Fibroblast of peridontal ligament (primary cell): ENCODE results near the gene DSTYK.
A peak's percentile ranks its signal among the peaks of the same experiment; 100 is the strongest.

Source experiments
- DNase-seq: peaks from one replicate; pipeline ENCODE4 v3.0.0-alpha.2; 2010; ENCODE audit errors: extremely low read depth

The DSTYK gene, protein sequence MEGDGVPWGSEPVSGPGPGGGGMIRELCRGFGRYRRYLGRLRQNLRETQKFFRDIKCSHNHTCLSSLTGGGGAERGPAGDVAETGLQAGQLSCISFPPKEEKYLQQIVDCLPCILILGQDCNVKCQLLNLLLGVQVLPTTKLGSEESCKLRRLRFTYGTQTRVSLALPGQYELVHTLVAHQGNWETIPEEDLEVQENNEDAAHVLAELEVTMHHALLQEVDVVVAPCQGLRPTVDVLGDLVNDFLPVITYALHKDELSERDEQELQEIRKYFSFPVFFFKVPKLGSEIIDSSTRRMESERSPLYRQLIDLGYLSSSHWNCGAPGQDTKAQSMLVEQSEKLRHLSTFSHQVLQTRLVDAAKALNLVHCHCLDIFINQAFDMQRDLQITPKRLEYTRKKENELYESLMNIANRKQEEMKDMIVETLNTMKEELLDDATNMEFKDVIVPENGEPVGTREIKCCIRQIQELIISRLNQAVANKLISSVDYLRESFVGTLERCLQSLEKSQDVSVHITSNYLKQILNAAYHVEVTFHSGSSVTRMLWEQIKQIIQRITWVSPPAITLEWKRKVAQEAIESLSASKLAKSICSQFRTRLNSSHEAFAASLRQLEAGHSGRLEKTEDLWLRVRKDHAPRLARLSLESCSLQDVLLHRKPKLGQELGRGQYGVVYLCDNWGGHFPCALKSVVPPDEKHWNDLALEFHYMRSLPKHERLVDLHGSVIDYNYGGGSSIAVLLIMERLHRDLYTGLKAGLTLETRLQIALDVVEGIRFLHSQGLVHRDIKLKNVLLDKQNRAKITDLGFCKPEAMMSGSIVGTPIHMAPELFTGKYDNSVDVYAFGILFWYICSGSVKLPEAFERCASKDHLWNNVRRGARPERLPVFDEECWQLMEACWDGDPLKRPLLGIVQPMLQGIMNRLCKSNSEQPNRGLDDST

GRCh38 chr1:205211169-205211838, at the start of gene DSTYK:
DSTYK (minus strand) TSS chr1:205211702; CDS start chr1:205211535, 167 bp downstream.
- DNase-seq = peak; percentile 97

DNA sequence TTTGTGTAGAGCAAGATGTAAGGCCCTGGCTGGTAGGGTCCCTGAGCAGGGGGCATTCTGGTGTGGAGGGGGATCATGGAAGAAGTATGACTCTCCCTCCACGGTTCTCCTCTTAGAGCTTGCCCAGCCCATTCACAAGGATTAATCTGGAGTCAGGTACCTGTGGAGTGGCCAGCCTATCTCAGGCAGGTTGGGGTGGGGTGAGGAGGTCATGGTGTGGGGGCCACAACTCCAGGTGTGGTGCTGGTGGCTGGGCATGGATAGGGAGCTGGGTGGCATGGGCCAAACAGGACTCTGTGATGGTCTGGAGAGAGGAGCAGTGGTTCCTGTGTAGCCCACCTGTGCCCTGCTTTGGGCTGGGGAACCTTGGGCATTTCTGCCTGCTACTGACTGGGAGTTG, 48.5 kb upstream of the DSTYK start:
- DNase-seq = no peak

GRCh38 chr1:205259324-205259832, 47.9 kb upstream of the DSTYK start:
- DNase-seq = peak; percentile 29

- DNase-seq = peak; percentile 40
These were observed 47.2 kb upstream of the DSTYK start for GRCh38 chr1:205258719-205259118.

- DNase-seq = no peak
These were observed 46.8 kb upstream of the DSTYK start for GRCh38 chr1:205258261-205258691.

DNA sequence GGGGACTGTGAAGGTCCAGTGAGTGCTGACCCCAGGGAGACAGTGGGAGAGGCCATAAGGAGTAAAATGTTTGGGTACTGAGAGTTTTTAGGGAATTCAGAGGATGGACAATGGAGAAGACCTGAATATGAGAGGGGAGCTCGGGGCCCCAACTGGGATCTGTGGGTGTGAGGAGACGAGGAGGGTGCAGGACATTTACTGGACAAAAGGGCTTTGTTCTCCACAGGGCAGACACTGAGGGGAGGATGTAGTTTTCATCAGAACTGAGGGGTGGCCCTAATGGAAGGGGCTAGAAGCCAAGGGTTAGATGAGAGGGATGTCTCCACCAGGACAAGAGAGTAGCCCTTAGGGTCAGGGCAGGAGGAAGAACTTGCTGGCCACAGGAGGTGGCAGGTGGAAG, 46.2 kb upstream of the DSTYK start:
- DNase-seq = no peak

DNA sequence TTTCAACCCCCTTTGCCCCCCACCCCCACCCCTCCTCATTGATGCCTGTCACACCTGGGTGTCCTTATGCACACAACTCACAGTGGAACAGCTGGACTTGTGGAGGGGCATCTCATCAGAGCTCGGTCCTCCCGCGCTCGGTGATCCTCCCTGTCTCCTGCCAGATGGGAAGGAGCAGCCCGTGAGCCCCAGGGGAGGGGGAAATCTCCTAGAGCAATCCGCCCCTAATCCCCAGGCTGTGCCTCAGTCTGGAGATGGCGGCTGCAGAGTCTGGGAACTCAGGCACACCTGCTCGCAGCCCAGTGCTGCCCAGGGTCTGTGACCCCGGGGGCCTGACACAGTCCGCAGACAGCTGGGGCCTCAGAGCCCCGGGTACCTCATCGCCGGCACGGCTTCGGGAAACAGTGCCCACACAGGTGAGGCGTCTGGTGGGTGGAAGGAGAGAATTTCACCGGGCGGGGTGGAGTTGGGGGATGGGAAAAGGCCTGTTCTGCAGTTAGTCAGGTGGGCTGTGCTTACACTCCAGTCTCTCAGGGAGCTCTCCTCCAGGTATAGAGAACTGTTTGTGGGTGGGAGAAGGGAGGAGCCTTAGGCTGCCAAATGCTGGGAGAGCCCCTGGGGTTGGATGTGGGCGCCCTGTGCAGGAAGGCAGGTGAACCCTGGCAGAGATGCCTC, 45.6 kb upstream of the DSTYK start:
- DNase-seq = no peak

GRCh38 chr1:205255941-205256780, 44.7 kb upstream of the DSTYK start:
- DNase-seq = peak; percentile 89

GRCh38 chr1:205251576-205251975, 40.1 kb upstream of the DSTYK start:
- DNase-seq = no peak

GRCh38 chr1:205250699-205251098, 39.2 kb upstream of the DSTYK start:
- no peak for DNase-seq

DNA sequence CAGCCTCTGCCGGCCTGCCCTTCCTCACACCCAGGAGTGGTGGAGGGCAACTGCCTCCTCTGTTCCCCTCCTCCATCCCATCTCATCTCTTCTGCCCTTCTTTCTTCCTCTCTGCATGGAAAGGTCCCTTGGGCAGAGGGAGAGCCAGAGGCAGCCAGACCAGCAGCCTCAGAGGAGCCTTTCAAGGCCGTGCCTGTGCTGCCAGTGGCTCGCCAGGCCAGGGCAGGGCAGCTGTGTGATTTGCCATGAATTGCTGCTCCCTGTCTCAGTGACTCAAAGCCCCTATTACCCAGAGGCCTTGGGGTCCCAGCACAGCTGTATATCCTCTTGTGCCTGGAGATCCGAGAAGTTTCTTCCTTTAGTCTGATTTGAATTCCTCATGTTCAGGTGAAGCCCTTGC, 38.1 kb upstream of the DSTYK start:
- no peak for DNase-seq

DNA sequence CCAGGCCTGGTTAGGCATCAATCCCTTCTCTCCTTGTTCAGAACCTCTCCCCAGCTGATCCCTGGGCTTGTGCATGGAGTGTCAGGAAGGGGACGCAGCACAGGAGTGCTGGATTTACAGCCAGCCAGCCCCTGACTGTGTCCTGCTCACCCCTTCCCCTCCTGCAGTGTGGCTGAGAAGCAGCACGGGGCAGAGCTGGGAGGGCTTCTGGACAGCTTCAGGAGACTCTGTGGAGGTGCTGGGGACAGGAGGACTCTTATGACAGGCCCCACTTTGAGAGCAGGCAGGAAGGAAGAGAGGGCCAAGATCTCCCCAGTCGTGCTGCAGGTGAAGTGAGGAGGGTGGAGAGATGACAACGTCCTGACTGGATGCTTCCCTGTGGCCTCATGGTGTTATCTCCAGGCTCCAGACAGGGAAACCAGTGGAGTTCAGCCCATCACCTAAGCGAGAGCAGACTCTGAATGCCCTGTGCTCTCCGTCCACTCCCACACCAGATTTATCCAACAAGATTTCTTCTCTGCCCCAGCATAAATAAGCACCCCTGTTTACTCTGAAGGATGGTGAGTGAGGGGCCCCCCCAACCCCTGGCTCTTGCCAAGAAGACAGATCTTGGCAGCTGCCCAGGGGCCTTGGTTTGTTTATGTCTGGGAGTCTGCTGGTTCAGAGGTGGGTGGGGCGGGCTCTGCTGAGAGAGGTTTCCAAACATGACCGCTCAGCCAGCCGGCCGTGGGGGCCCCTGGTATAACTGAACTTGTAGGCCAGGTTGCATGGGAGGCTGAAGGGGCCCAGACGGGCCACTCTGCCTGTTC, 37.5 kb upstream of the DSTYK start:
- DNase-seq = peak; percentile 50

- DNase-seq = peak; percentile 29
These were observed 35.8 kb upstream of the DSTYK start for GRCh38 chr1:205247130-205247921.

DNA sequence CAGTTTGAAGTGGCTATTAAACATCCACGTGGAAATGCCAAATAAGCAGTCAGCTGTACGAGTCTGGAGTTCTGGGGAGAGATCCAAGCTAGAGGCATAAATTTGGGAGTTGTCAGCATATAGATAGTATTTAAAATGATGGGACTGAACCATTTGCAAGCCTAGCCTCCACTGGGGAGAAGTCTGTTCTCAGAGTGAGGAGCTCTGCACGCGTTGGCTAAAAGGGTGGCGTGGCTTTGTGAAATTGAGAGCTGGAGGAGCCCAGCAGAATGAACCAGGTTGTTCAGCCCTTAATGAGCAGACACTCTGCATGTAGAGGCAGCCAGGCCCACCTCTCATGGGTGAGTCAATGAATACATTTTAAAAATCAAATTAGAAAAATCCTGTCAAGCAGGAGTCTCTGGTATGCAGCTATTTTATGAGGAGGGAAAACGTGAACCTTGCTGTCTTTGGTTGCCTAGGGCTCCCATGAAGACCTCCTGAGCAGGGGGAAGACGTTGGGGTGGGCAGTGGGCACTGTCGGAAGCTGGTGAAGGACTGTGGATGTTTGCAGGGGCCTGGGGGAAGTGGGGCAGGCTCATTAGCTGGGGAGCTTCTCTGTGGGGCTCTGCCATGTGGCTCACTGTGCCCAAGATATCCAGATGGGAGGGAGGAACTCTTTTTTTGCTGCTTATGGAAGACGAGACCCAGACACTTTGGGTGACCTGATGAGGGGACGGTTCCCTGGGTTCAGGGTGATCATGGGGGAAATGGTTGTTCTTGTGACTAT, 35.0 kb upstream of the DSTYK start:
- DNase-seq = no peak

GRCh38 chr1:205245096-205245495, 33.6 kb upstream of the DSTYK start:
- no peak for DNase-seq

- DNase-seq = no peak
These were observed 32.9 kb upstream of the DSTYK start for GRCh38 chr1:205244384-205244783.

DNA sequence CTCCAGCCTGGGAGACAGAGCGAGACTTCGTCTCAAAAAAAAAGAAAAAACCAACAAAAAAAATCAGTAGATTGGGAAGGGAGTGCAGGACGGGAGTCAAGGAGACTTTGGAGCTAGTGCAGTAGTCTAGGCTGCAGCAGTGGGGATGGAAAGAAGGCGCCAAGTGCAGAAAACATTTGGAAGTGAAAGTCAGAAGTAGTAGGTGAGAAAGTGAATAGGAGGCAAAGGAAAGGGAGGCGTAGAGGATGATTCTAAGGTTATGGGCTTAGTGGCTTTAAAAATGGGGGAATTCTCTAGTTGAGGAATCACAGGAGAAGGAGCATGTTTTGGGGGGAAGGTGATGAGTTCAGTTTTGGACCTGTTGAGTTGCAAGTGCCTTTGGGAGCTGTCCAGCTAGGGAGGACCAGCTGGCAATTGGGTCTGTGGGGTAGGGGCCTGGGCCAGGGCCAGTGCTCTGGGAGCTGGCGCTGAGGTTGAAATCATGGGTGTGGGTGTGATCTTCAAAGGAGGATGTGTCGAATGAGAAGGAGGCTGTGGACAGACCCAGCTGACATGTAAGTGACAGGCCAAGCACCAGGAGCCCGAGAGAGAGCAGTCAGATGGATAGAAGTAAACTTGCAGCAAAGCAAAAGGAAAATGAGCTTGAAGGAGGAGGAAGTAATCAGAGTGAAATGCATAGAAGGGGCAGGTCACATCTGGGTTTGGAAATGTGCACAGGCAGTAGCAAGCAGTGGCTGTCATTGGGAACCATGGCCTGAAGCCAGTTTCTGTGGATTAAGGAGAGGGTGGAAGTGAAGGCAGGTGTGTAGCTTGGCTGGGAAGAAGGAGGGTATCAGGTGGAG, 32.1 kb upstream of the DSTYK start:
- DNase-seq = no peak
